ENCODE results near the gene TPRA1. TPM values are rescaled to one million over a fixed set of nuclear protein-coding genes. Genes with fewer than 3 reads are reported as not detected.

TPRA1 gene
- total and polyA plus RNA-seq, 2 donors (not counting 1 experiment from before 2014, with no cell fraction given), result 17.5 to 47.4 TPM

GRCh38 chr3:127629467-127630403, 39.2 kb upstream of the TPRA1 start:
- no peaks in the 10 kb centered on the region for H3K79me2 ChIP-seq (ENCODE audit: control insufficient read depth, insufficient read depth, low read length)
- peak overlapping the region; percentile 23 to 44 (median 35) for H3K4me3 ChIP-seq (replicated peaks in 1 of 4; ENCODE audit: control extremely low read depth in 1 of 4, insufficient read depth in 1 of 4, low read depth in 3 of 4, low read length in 4 of 4)
- H2AFZ ChIP-seq (ENCODE audit: low read length), result no peak overlapping the region
- H3K36me3 ChIP-seq (ENCODE audit: control insufficient read depth, insufficient read depth, low read length), result no peaks in the 10 kb centered on the region
- TF ChIP-seq, protein P1, sequence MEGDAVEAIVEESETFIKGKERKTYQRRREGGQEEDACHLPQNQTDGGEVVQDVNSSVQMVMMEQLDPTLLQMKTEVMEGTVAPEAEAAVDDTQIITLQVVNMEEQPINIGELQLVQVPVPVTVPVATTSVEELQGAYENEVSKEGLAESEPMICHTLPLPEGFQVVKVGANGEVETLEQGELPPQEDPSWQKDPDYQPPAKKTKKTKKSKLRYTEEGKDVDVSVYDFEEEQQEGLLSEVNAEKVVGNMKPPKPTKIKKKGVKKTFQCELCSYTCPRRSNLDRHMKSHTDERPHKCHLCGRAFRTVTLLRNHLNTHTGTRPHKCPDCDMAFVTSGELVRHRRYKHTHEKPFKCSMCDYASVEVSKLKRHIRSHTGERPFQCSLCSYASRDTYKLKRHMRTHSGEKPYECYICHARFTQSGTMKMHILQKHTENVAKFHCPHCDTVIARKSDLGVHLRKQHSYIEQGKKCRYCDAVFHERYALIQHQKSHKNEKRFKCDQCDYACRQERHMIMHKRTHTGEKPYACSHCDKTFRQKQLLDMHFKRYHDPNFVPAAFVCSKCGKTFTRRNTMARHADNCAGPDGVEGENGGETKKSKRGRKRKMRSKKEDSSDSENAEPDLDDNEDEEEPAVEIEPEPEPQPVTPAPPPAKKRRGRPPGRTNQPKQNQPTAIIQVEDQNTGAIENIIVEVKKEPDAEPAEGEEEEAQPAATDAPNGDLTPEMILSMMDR (conservative IDR thresholded peaks at IDR 0.05 in 1 of 2, IDR thresholded peaks at IDR 0.05 in 1 of 2; ENCODE audit: low read depth in 1 of 2, low read length in 2 of 2), result no peak
- peak; percentile 64 for TF ChIP-seq EZH2 (IDR thresholded peaks at IDR 0.05; ENCODE audit: low read length, missing control alignments)
- peaks cover 30% of the 10 kb centered on the region for H3K27me3 ChIP-seq (ENCODE audit: control insufficient read depth, insufficient read depth, low read length)
- peaks cover 2% of the 10 kb centered on the region for H4K20me1 ChIP-seq (ENCODE audit: control insufficient read depth, extremely low read depth, insufficient read depth, low read length)
- H3K9me3 ChIP-seq (ENCODE audit: control insufficient read depth, insufficient read depth, low read depth, low read length), result no peaks in the 10 kb centered on the region
- H3K4me1 ChIP-seq (ENCODE audit: control insufficient read depth, extremely low read depth, insufficient read depth, low read length), result peaks cover 3% of the 10 kb centered on the region
- no peak overlapping the region for H3K9ac ChIP-seq (ENCODE audit: insufficient read depth, low read length)
- DNase-seq (ENCODE audit: low read depth in 2 of 2), result no peak
- H3K4me2 ChIP-seq (ENCODE audit: extremely low read depth, insufficient read depth, low read length), result peak overlapping the region; percentile 88
- no peak overlapping the region for H3K27ac ChIP-seq (ENCODE audit: insufficient read depth, low read length)

GRCh38 chr3:127628788-127629466, 38.4 kb upstream of the TPRA1 start, which contains the start of gene PODXL2:
PODXL2 (plus strand) TSS chr3:127629185; CDS start chr3:127629220, 35 bp downstream.
- H3K4me1 ChIP-seq (ENCODE audit: control insufficient read depth, extremely low read depth, insufficient read depth, low read length), result peaks cover 3% of the 10 kb centered on the region
- H4K20me1 ChIP-seq (ENCODE audit: control insufficient read depth, extremely low read depth, insufficient read depth, low read length), result peaks cover 2% of the 10 kb centered on the region
- no peaks in the 10 kb centered on the region for H3K36me3 ChIP-seq (ENCODE audit: control insufficient read depth, insufficient read depth, low read length)
- no peaks in the 10 kb centered on the region for H3K9me3 ChIP-seq (ENCODE audit: control insufficient read depth, insufficient read depth, low read depth, low read length)
- H3K4me2 ChIP-seq (ENCODE audit: extremely low read depth, insufficient read depth, low read length), result peak within 1 kb of the TSS; percentile 88
- peak within 1 kb of the TSS; percentile 23 to 44 (median 35) for H3K4me3 ChIP-seq (replicated peaks in 1 of 4; ENCODE audit: control extremely low read depth in 1 of 4, insufficient read depth in 1 of 4, low read depth in 3 of 4, low read length in 4 of 4)
- no peak within 1 kb of the TSS for H3K27ac ChIP-seq (ENCODE audit: insufficient read depth, low read length)
- no peak within 1 kb of the TSS for H2AFZ ChIP-seq (ENCODE audit: low read length)
- H3K27me3 ChIP-seq (ENCODE audit: control insufficient read depth, insufficient read depth, low read length), result peaks cover 30% of the 10 kb centered on the region
- no peak for TF ChIP-seq EZH2 (IDR thresholded peaks at IDR 0.05; ENCODE audit: low read length, missing control alignments)
- TF ChIP-seq, protein P1 (conservative IDR thresholded peaks at IDR 0.05 in 1 of 2, IDR thresholded peaks at IDR 0.05 in 1 of 2; ENCODE audit: low read depth in 1 of 2, low read length in 2 of 2), result no peak
- H3K79me2 ChIP-seq (ENCODE audit: control insufficient read depth, insufficient read depth, low read length), result no peaks in the 10 kb centered on the region
- no peak within 1 kb of the TSS for H3K9ac ChIP-seq (ENCODE audit: insufficient read depth, low read length)
- DNase-seq (ENCODE audit: low read depth in 2 of 2), result peak; percentile 43 to 70

- H3K27me3 ChIP-seq (ENCODE audit: control insufficient read depth, insufficient read depth, low read length), result peaks cover 30% of the 10 kb centered on the region
- no peak for TF ChIP-seq EZH2 (IDR thresholded peaks at IDR 0.05; ENCODE audit: low read length, missing control alignments)
- TF ChIP-seq, protein P1 (conservative IDR thresholded peaks at IDR 0.05 in 1 of 2, IDR thresholded peaks at IDR 0.05 in 1 of 2; ENCODE audit: low read depth in 1 of 2, low read length in 2 of 2), result no peak
- H3K36me3 ChIP-seq (ENCODE audit: control insufficient read depth, insufficient read depth, low read length), result no peaks in the 10 kb centered on the region
- H3K9me3 ChIP-seq (ENCODE audit: control insufficient read depth, insufficient read depth, low read depth, low read length), result no peaks in the 10 kb centered on the region
- H3K4me2 ChIP-seq (ENCODE audit: extremely low read depth, insufficient read depth, low read length), result no peak overlapping the region
- H4K20me1 ChIP-seq (ENCODE audit: control insufficient read depth, extremely low read depth, insufficient read depth, low read length), result peaks cover 2% of the 10 kb centered on the region
- no peak overlapping the region for H3K4me3 ChIP-seq (replicated peaks in 1 of 4; ENCODE audit: control extremely low read depth in 1 of 4, insufficient read depth in 1 of 4, low read depth in 3 of 4, low read length in 4 of 4)
- no peaks in the 10 kb centered on the region for H3K79me2 ChIP-seq (ENCODE audit: control insufficient read depth, insufficient read depth, low read length)
- H3K4me1 ChIP-seq (ENCODE audit: control insufficient read depth, extremely low read depth, insufficient read depth, low read length), result peaks cover 3% of the 10 kb centered on the region
- no peak overlapping the region for H2AFZ ChIP-seq (ENCODE audit: low read length)
- no peak overlapping the region for H3K27ac ChIP-seq (ENCODE audit: insufficient read depth, low read length)
- no peak for DNase-seq (ENCODE audit: low read depth in 2 of 2)
- no peak overlapping the region for H3K9ac ChIP-seq (ENCODE audit: insufficient read depth, low read length)
These were observed 37.9 kb upstream of the TPRA1 start for GRCh38 chr3:127628426-127628787.
